NCI-H1436 (cell line): ENCODE results near the gene LARP1B.
"Not testable (repeated sequence)": the region's sequence is repeated elsewhere in the genome, so short reads cannot be mapped to it uniquely, and the experiment has no call there.

ENCODE experiments used
- DNase-seq: peaks from one replicate; lab custom pipeline; 2025; lab: John Stamatoyannopoulos, UW

The LARP1B gene

DNA sequence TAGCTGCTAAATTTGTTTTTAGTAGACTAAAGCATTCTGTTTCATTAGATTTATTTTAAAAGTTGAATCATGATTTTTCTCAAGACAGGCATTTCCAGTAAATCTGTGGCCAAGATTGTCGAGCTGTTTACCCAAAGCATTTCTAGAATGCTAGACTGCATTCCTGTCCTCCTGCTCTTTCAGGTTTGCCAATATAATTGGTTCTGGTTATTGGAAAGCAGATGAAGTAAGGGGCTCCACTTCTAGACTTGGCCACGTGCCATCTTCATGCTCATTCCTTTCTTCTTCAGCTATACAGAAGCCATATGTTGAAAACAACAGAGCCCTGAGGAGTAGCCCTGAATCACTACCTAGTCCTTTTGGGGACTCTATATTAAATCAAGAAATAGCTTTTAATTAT lies 164.0 kb downstream of the LARP1B start:
- DNase-seq: no peak

DNA sequence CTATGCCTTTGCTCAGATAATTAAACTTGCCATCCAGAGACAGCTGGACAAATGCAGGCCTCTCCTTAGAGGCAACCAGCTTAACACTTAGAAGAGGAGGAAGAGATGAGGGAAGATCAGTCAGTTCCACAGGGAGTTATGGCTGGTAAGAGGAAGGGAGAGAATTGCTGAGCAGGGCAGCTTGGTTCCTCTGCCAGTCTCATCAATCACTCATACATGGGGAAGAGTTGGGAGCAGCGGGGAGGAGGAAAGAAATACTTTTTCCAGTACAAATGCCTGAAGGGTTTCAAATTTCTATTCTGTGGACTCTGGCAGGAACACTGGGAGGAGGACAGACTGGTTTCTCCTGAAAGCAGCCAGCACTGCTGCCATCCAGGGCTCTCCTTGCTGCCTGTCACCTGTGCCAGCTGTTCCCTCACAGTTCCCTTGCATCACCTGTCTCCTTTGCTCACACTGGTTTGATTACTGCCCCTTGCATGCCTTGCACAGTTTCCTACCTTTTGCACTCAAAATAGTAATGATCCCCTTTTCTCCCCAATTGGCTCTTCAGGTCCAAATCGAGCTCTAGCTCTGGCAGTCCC lies 167.0 kb downstream of the LARP1B start:
- DNase-seq: no peak

DNA sequence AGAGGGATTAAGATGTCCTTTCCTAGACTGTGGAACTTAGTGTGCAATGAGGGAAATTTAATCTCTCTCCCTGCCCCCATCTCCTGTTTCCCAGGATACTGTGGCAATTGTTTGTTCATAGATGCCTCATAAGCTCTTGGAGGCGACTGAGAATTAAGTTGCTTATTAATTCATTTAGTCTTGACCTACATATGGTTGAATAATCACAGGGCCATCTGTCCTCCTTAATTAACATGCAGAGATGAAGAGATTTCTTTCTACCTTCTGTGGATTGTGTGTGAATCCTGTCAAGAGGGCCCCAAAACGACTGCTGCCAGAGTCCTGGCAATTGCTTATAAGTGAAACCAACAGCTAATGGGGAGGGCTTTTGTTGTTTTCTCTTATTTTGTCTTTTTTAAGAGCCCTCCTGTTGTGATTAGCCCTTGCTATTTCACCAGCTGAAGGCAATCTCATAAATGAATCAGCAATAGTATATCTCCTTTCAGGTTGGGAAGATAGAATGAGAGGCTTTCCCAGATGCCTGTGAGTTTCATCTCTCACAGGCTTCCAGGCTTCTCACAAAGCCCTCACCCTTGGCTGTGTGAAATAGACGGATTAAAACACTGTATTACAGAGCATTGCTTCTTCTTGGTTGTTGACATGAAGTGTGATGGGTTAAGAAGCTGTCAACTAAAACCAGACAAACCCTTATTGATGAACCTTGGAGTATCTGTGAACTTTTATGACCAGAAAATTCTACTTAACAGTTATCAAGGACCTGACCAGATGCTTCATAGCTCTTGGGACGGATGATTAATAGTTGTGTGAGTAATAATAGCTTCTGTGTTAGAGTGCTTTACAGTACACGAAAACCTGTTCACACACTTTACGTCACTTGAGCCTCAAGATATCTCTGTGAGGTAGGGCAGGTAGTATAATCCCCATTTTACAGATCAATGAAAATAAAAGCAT lies 168.0 kb downstream of the LARP1B start:
- no peak for DNase-seq

DNA sequence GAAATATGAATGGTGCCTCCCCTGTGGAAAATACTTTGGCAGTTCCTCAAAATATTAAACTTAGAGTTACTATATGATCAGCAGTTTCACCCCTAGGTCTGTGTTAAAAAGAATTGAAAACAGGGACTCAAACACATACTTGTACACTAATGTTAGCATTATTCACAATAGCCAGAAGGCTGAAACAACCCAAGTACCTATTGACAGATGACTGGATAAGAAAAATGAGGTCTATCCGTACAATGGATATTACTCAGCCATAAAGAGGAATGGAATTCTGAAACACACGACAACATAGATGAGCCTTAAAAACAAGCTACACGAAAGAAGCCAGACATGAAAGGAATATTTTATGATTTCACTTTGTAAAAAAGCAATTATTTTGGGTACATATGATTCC lies 171.6 kb downstream of the LARP1B start:
- no peak for DNase-seq

DNA sequence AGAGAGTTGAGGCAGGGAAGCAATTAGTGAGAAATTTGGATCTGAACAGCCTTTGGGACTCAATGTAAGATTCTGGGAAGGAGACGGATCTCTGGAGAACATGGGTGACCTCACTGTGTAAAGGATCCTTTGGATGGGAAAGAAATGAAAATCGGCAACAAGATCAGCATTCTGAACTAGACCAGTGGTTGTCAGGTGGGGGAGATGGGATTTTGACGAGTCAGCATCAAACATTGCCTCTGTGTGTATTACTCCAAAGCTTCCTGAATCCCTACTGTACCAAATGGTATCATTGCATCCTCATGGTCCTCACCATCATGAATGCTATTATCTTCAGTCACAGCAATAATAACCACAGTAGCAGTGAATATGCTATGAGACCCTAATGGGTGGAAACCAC lies 173.7 kb downstream of the LARP1B start:
- no peak for DNase-seq

DNA sequence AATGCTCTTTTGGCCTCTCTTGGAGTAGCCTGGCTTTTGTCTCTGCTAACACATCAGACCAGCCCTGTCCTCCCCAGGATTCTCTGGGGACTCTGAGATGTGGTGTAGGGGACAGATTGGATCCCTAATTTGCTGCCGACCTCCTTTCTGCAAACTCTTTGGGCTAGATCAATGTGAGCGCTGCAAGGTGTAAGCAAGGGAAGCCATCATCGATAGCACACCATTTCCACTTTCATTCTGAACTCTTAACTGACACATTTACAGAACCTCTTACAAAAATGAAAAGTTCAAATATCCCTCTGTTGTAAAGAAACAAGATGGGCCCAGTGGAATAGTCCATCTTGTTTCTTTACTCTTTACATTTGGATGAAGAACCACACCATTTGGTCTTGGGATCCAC lies 179.9 kb downstream of the LARP1B start:
- DNase-seq: no peak

DNA sequence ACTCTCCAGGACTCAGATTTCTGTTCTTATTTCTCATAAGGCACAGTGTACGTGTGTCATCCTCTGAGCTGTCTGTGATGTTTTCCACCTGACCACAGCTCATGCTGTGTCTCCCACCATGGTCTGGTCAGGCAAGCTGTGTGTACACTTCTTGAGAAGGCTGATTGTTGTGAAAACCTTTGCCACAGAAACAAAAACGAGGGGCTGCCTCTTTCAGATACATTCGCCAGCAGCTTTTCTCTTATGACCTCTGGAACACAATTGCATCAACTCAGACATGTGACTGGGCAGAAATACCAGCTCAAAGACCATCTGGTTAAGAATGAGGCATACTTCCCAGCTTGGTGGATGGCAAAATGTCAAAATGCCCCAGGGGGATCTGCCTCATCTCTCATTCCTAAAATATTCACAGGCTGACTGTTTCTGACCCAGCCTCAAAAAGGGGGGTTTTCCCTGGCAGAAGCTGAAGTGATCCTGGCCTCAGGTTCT lies 180.4 kb downstream of the LARP1B start:
- DNase-seq: no peak

DNA sequence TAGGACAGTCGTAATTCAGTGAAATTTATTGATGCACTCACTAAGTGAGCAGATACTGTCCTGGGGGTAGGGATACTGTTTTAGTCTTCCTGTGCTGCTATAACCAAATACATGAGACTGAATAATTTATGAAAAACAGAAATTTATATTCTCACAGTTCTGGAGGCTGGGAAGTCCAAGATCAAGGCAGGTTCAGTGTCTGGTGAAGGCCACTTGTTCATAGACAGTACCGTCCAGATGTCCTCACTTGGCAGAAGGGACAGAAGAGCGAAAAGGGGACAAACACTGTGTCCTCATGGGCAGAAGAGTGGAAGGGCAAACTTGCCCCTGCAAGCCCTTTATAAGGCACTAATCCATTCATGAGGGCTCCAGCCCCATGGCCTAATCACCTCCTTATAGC lies 180.9 kb downstream of the LARP1B start:
- no peak for DNase-seq

DNA sequence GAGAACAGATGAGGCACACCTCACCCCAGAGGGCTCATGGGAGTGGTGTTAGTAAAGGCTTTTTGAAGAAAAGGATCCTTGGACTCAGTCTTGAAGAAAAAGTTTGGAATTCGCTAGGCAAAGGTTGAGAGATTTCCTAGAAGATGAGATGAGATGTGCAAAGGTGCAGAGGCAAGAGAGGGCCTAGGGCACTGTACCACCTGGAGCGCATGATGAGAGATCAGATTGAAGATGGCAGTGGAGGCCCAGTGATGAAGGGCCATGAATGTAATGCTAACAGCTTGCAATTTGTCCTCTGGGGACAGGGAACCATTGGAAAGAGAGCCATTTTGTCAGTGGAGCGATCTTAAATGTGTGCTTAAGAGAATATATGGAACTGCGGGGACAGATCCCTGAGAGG lies 181.5 kb downstream of the LARP1B start:
- DNase-seq: no peak

DNA sequence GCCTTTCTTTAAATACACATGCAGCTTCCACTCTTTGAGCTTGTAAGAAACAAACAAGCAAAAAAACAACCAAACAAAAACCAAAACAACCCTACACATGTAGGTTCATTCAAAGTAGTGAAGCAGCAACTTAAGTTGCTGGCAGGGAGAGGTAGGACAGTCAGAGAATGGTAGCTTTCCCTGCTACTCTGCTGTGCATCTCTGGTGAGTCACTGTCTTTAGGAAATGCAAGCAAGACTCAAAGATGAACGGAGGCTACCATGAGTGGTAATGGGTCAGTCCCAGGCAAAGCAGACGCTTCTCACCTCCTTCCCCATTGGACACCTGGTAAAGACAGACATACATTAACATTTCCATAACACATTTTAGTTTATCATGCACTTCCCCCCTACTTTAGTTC lies 183.3 kb downstream of the LARP1B start:
- DNase-seq: no peak

DNA sequence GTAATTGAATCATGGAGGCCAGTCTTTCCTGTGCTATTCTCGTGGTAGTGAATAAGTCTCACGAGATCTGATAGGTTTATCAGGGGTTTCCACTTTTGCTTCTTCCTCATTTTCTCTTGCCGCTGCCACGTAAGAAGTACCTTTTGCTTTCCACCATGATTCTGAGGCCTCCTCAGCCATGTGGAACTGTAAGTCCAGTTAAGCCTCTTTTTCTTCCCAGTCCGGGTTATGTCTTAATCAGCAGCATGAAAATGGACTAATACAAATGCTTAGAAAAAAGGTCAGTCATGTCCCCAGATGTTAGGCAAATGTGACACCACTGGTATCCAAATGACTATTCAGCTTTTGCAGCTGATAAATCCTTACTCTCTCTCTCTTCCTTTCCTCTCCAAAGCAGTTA lies 184.3 kb downstream of the LARP1B start:
- not testable (repeated sequence) for DNase-seq

DNA sequence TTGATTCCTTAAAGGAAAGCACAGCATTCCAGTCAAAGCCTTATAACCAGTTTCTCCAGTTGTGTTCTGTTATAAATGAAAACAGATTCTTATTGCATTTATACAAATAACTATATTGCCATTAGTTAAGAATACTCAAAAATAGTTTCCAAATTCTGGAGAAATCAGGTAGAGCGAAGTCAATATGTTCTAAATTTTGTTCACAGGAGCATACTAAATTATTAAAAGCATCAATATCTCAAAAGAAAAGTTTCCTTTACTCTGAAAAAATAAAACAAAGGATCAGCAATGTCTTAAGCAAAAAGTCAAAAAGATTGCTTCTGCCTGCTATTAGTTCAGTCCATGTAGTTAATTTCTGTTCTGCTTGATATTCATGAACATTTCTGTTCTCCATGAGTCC lies 186.8 kb downstream of the LARP1B start:
- no peak for DNase-seq

DNA sequence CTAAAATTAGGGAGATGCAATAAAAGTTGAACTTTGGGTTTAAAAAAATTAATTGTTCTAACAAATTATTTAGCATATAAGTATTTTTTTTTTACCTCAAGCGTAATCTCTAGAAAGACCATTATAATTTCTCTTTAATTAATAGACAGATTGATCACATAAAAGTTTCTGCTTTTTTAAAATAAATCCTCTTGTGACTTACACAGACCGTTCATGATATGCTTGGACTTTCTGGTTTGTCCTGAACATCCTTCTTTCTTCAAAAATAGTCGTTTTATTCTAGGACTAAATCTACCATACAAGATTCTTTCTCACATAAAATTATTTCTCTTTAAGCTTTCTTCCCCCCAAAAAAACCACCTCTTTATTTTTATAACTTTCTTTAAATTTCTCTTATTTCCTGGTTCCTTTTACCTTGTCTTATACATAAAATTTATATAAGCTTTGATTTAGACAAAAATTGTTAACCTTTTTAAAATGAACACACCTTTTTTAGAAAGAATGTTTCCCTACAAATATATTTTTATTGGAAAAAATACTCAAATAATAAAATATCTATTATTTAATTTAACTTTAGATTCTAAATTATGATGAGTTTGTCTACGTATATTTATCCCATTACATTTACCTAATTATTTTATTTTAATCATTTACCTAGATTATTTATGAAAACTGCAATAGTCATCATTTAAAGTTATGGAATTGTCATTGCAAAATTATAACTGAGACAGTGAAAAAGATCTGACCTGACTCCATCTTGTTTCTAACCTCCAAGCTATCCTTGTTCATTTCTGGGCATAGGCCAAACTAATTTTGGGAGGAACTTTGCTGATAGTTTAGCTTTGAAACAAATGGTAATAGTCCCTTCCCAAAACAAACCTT lies 188.9 kb downstream of the LARP1B start:
- DNase-seq: no peak

DNA sequence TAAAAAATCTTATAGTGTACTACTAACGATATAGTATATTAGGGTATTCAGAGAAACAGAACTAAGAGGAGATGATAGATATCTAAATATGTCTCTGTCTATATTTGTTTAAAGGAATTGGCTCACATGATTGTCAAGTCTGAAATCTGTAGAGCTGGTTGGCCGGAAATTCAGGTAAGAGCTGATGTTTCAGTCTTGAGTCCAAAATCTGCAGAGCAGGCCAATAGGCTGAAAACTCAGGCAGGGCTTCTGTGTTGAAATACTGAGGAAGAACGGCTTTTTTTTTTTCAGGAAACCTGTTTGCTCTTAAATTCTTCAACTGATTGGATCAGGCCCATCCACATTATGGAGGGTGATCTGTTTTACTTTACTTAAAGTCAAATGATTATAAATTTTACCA lies 194.8 kb downstream of the LARP1B start:
- no peak for DNase-seq

DNA sequence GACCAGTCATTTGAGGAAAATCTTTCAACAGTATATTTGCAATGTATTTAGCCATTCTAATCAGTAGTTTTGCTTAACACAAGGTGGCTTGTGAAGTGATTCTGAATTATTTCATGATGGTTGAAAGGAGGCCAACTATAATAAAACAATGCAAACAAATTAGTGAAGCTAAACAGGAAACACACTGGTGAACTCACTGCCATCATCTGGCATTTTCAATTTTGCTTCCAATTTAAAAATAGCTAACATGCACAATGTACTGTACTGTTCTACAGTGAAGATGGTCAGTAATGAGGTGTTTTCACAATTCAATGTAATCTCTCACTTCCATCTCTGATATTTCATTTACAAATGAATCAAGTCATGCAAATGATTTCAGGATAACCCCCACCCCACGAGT lies 195.4 kb downstream of the LARP1B start:
- no peak for DNase-seq

DNA sequence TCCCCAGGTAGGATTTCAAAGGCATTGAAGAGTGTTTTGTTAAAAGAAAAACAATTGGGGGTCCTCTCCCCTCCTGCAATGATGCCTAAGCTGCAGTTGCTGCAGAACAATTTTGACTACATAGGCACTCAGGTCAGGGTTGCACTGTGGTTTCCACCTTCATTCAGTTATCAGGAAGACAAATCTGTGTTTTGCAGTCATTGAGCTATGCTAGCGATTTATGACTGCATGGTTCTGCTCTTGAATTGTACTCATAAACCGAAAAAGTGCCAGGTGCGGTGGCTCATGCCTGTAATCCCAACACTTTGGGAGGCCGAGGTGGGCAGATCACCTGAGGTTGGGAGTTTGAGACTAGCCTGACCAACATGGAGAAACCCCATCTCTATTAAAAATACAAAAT lies 197.1 kb downstream of the LARP1B start:
- not testable (repeated sequence) for DNase-seq

DNA sequence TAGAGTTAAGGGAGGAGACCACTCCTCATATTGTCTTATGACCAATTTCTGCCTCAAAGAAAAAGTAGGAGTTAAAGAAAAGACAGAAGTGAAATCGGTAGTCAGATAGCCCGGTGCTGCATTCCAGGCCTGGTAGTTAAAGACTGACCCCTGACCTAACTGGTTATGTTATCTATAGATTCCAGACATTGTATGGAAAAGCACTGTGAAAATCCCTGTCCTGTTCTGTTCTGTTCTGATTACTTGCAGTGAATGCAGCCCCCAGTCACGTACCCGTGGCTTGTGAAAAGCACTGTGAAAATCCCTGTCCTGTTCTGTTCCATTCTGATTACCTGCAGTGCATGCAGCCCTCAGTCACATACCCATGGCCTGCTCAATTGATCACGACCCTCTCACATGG lies 198.8 kb downstream of the LARP1B start:
- not testable (repeated sequence) for DNase-seq
